Naive thymus-derived CD4-positive, alpha-beta T cell (primary cell): ENCODE data around the gene RNF4. TPM values are rescaled to one million over a fixed set of nuclear protein-coding genes. Genes with fewer than 3 reads are reported as not detected.
A peak's percentile ranks its signal among the peaks of the same experiment; 100 is the strongest.

Experiments
- ATAC-seq: fragments of 150-1000 bp; cut with Tn5 transposase; 2 replicates; pipeline ENCODE4 v1.10.0; 2021; ENCODE audit warnings: mild to moderate bottlenecking, moderate library complexity
- CTCF ChIA-PET: fragments of 350-600 bp; sonication (Branson Sonifier 250); formaldehyde crosslinking; loops from one replicate; lab custom pipeline; 2021; ENCODE audit warnings: antibody characterized with exemption; lab: Charles Lee
- POLR2A ChIA-PET: fragments of 350-600 bp; sonication (Branson Sonifier 250); formaldehyde crosslinking; loops from one replicate; lab custom pipeline; 2021; ENCODE audit warnings: antibody characterized with exemption, inconsistent platforms; lab: Charles Lee
- DNase-seq, 9 donors: peaks; one replicate each; pipeline versions ENCODE4 v3.0.0 to v3.0.0-alpha.2; 2020 to 2022; ENCODE audit warnings: mixed read lengths in 1 of 9
- H3K27ac ChIP-seq: one replicate; pipeline ENCODE4 v1.7.0; 2013; ENCODE audit warnings: mild to moderate bottlenecking, low read depth, low read length, moderate library complexity
- H3K27me3 ChIP-seq, 2 donors: one replicate each; pipeline ENCODE4 v1.7.0; 2013; ENCODE audit warnings: low read length in 2 of 2, mild to moderate bottlenecking in 2 of 2, moderate library complexity in 2 of 2; ENCODE audit not compliant: control insufficient read depth in 2 of 2, insufficient read depth in 2 of 2
- H3K36me3 ChIP-seq, 3 experiments: 1 replicate in 2 of 3; 2 replicates in 1 of 3; pipeline ENCODE4 v1.7.0; 2013; ENCODE audit warnings: low read length in 3 of 3, mild to moderate bottlenecking in 3 of 3, moderate library complexity in 1 of 3; ENCODE audit not compliant: insufficient read depth in 3 of 3, control insufficient read depth in 2 of 3
- H3K4me1 ChIP-seq, 2 donors: one replicate each; pipeline ENCODE4 v1.7.0; 2013; ENCODE audit warnings: low read length in 2 of 2, mild to moderate bottlenecking in 2 of 2, moderate library complexity in 1 of 2; ENCODE audit not compliant: control insufficient read depth in 2 of 2, insufficient read depth in 2 of 2
- H3K4me3 ChIP-seq: 2 replicates; pipeline ENCODE4 v1.7.0; 2013; ENCODE audit warnings: mild to moderate bottlenecking, low read length
- H3K9me3 ChIP-seq, 3 experiments: 1 replicate in 2 of 3; 2 replicates in 1 of 3; pipeline ENCODE4 v1.7.0; 2013; ENCODE audit warnings: low read length in 3 of 3; ENCODE audit not compliant: control insufficient read depth in 2 of 3
- H3K27ac Mint-ChIP-seq, 9 donors: one replicate each; pipeline ENCODE4 v1.8.0; 2020 to 2022; ENCODE audit warnings: mixed read lengths in 9 of 9, mild to moderate bottlenecking in 8 of 9, moderate library complexity in 5 of 9, inconsistent platforms in 2 of 9
- H3K27me3 Mint-ChIP-seq, 5 donors: one replicate each; pipeline ENCODE4 v1.8.0; 2021 to 2022; ENCODE audit warnings: mixed read lengths in 5 of 5, mild to moderate bottlenecking in 1 of 5
- H3K36me3 Mint-ChIP-seq, 5 donors: one replicate each; pipeline ENCODE4 v1.8.0; 2020 to 2022; ENCODE audit warnings: mixed read lengths in 5 of 5, mild to moderate bottlenecking in 3 of 5, inconsistent platforms in 1 of 5
- H3K4me1 Mint-ChIP-seq, 7 donors: one replicate each; pipeline ENCODE4 v1.8.0; 2020 to 2022; ENCODE audit warnings: mixed read lengths in 7 of 7, mild to moderate bottlenecking in 3 of 7, inconsistent platforms in 1 of 7
- H3K4me3 Mint-ChIP-seq, 10 donors: one replicate each; pipeline ENCODE4 v1.8.0; 2020 to 2022; ENCODE audit warnings: mild to moderate bottlenecking in 10 of 10, mixed read lengths in 10 of 10, moderate library complexity in 6 of 10, inconsistent platforms in 2 of 10
- H3K9me3 Mint-ChIP-seq, 11 donors: one replicate each; pipeline ENCODE4 v1.8.0; 2020 to 2022; ENCODE audit warnings: mixed read lengths in 11 of 11, mild to moderate bottlenecking in 4 of 11, inconsistent platforms in 1 of 11, moderate library complexity in 1 of 11
- intact Hi-C, 2 donors: fragments of 100-400 bp; cut with micrococcal nuclease; formaldehyde crosslinking; loops; one replicate each; pipeline ENCODE4 v1.15.1; 2023
- polyA plus RNA-seq, 2 donors: library from polyadenylated mRNA; unstranded; fragments of 300-500 nt; fragmentation: Illumina TruSeq; gene quantifications; one replicate each; pipeline ENCODE4 v1.2.3, GENCODE V29; 2021
- total RNA-seq, 6 experiments: library from RNA in 5 of 6; stranded (reverse) in 5 of 6; gene quantifications; 1 replicate in 5 of 6; 2 replicates in 1 of 6; pipeline ENCODE4 v1.2.3 and lab custom pipeline; 2021 to 2026

Gene RNF4
- total and polyA plus RNA-seq, 7 experiments from 2014 or later, result 69.4 to 101 (median 91.8) TPM

DNA sequence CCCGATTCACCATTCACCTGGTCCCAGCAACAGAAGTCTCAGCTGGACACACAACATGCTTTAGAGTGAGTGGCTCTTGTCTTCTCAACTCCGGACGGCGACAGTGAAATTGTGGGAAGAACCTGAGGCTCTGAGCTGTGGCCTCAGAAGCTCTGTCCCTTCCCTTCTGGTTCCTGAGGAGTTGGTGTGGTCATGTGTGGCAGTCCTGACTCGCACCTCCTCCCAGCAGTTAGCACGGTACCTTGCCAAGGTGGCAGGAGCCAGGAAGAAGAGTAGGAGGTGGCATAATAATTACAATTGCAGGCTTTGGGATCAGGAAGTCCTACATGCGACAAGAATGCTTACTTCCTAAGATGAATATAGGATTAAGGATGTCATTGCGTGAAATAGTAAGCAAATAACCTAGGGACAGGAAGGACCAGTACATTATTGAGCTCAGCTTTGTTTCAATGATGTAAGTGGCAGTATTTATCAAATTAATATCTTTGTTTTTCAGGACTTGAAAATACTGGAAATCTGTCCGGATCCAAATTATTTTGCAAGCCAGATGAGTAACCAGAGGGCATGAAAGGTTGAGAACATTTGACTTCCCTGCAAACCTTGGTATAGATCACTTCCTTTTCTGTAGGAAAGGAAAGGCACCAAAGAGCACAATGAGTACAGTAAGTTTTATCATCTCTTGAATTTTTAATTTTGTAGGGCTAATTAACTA lies 21.1 kb downstream of the RNF4 start:
- peaks cover 40 to 56% (median 51%) of the 10 kb centered on the region in 7 donors for H3K4me1 Mint-ChIP-seq
- Histone ChIP-seq H3K27me3 (no peaks in the 10 kb centered on the region), H3K27ac (no peak overlapping the region), H3K36me3 (peaks cover 15 to 58% (median 25%) of the 10 kb centered on the region in 3 experiments), H3K4me1 (peaks cover 21 to 35% of the 10 kb centered on the region in 2 donors), H3K9me3 (no peaks in the 10 kb centered on the region), H3K4me3 (no peak overlapping the region)
- ATAC-seq (no peak), DNase-seq (no peak)
- CTCF ChIA-PET, result interaction anchor here (0.7 kb wide), 1 partner anchor 282 kb away, joined by 3 read pairs; no protein-coding TSS in a partner anchor
- H3K4me3 Mint-ChIP-seq, result no peak overlapping the region
- POLR2A ChIA-PET, result interaction anchor here (1.3 kb wide), 1 partner anchor 21 kb away, joined by 4 read pairs; the partner anchor contains the start of gene RNF4
- no peaks in the 10 kb centered on the region for H3K9me3 Mint-ChIP-seq
- peaks cover 5 to 25% (median 23%) of the 10 kb centered on the region in 5 donors for H3K36me3 Mint-ChIP-seq
- no peaks in the 10 kb centered on the region for H3K27me3 Mint-ChIP-seq
- H3K27ac Mint-ChIP-seq, result peak overlapping the region in 2 of 9 donors; percentile 56 to 69
- intact Hi-C loops, result loop anchor here in 1 of 2 donors (5.0 kb wide), 1 partner anchor 47 kb away; the partner anchor contains the start of gene FAM193A

DNA sequence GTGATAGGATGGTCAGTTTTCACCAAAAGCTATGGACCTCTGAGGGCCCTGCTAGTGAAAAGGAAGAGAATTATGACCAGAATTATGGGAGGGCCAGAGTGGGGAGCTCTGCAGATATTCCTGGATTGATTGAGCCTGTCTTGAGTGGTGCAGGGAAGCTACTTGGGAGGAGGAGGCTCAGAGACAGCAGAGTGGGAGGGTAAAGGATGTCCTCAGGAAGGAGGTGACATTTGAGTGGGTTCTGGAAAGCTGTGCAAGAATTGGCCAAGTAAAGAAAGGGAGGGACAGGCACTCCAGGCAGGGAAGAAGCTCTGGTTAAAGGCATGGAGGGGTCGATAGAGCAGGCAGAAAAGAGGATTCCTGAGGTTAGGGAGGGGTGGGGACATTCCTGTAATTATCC lies 24.1 kb downstream of the RNF4 start:
- peaks cover 21 to 33% (median 27%) of the 10 kb centered on the region in 7 donors for H3K4me1 Mint-ChIP-seq
- no peak overlapping the region for H3K4me3 Mint-ChIP-seq
- H3K4me1 ChIP-seq, result peaks cover 0 to 7% of the 10 kb centered on the region in 2 donors
- peaks cover 26 to 86% (median 35%) of the 10 kb centered on the region in 3 experiments for H3K36me3 ChIP-seq
- ChIA-PET POLR2A (no interaction called here), CTCF (interaction anchor here (0.7 kb wide), 1 partner anchor 419 kb away, joined by 3 read pairs; no protein-coding TSS in a partner anchor)
- H3K27me3 Mint-ChIP-seq, result no peaks in the 10 kb centered on the region
- intact Hi-C loops, result no loop called here
- peak overlapping the region in 6 of 9 donors; percentile 4 to 63 (median 28) for H3K27ac Mint-ChIP-seq
- no peaks in the 10 kb centered on the region for H3K27me3 ChIP-seq
- ATAC-seq (no peak), DNase-seq (no peak)
- peaks cover 5 to 38% (median 30%) of the 10 kb centered on the region in 5 donors for H3K36me3 Mint-ChIP-seq
- no peaks in the 10 kb centered on the region for H3K9me3 ChIP-seq
- H3K9me3 Mint-ChIP-seq, result no peaks in the 10 kb centered on the region
- no peak overlapping the region for H3K4me3 ChIP-seq
- no peak overlapping the region for H3K27ac ChIP-seq

DNA sequence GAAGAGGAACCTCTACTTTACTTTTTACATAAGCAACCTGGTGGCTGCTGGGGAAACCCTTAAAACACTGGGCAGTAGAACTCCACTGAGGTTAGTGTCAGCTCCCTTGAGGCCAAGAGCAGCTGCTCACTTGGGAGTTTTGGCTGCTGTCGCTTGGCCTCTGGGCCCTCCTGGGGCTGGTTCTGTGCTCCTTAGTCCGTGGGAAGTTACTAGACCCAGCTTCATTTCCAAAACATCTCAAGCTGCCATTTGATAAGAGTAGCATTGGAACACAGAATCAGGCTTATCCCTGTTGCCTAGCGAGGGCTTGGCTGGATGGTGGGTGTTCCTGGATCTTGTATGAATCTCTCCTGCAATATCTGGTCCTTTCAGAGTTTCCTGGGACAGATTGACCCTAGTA lies 26.1 kb downstream of the RNF4 start:
- DNase-seq (no peak), ATAC-seq (no peak)
- Mint-ChIP-seq H3K4me3 (no peak overlapping the region), H3K9me3 (no peaks in the 10 kb centered on the region), H3K27me3 (no peaks in the 10 kb centered on the region), H3K36me3 (peaks cover 5 to 36% (median 26%) of the 10 kb centered on the region in 5 donors), H3K4me1 (peaks cover 11 to 22% (median 17%) of the 10 kb centered on the region in 7 donors), H3K27ac (peak overlapping the region in 2 of 9 donors; percentile 36 to 43)
- H3K9me3 ChIP-seq, result no peaks in the 10 kb centered on the region
- POLR2A ChIA-PET, result interaction anchor here (0.6 kb wide), 1 partner anchor 11 kb away, joined by 3 read pairs; no protein-coding TSS in a partner anchor
- peaks cover 29 to 94% (median 37%) of the 10 kb centered on the region in 3 experiments for H3K36me3 ChIP-seq
- H3K4me3 ChIP-seq, result no peak overlapping the region
- H3K27me3 ChIP-seq, result no peaks in the 10 kb centered on the region
- CTCF ChIA-PET, result no interaction called here
- peaks cover 0 to 6% of the 10 kb centered on the region in 2 donors for H3K4me1 ChIP-seq
- H3K27ac ChIP-seq, result no peak overlapping the region
- intact Hi-C loops, result no loop called here

DNA sequence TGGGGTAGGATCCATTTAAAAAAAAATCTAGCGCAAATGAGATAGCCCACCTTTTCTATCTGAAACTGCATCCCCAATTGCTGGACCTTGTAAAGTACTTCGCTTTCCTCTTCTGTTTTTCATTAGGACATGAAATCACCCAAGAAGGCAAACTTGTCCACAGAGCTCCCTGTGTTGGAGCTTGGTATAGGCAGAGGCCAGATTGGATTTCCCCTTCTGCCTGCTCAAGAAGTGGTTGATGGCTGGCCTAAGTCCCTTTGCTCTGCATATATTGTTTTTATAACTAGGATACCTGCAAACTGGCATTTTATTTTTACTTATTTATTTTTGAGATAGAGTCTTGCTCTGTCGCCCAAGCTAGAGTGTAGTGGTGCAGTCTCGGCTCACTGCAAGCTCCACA lies 28.4 kb downstream of the RNF4 start:
- intact Hi-C loops, result no loop called here
- no peak for ATAC-seq
- H3K36me3 Mint-ChIP-seq, result peaks cover 9 to 44% (median 27%) of the 10 kb centered on the region in 5 donors

DNA sequence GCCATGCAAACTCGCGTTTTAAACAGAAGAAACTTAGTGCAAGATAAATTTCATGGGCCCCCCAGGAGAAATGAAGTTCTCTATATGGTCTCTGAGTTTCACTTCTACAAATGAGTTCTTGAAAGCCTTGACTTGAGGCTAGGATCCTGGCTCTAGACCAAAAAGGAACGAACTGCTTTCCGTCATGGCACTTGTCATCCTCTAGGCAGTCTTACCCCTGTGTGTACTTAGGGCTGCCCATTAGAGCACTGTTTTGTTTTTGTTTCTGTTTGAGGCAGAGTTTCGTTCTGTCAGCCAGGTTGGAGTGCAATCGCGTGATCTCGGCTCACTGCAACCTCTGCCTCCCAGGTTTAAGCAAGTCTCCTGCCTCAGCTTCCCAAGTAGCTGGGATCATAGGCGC lies 29.0 kb downstream of the RNF4 start:
- H3K4me3 Mint-ChIP-seq, result no peak overlapping the region
- peak; percentile 84 for ATAC-seq
- Histone ChIP-seq H3K36me3 (peaks cover 23 to 91% (median 25%) of the 10 kb centered on the region in 3 experiments), H3K27ac (no peak overlapping the region), H3K4me1 (no peaks in the 10 kb centered on the region), H3K9me3 (no peaks in the 10 kb centered on the region), H3K27me3 (no peaks in the 10 kb centered on the region), H3K4me3 (no peak overlapping the region)
- DNase-seq, result no peak
- H3K27me3 Mint-ChIP-seq, result no peaks in the 10 kb centered on the region
- H3K9me3 Mint-ChIP-seq, result peaks cover 0 to 1% (median 0%) of the 10 kb centered on the region in 11 donors
- peaks cover 5 to 38% (median 21%) of the 10 kb centered on the region in 5 donors for H3K36me3 Mint-ChIP-seq
- H3K4me1 Mint-ChIP-seq, result peaks cover 2 to 17% (median 8%) of the 10 kb centered on the region in 7 donors
- peak overlapping the region in 1 of 9 donors; percentile 49 for H3K27ac Mint-ChIP-seq
- intact Hi-C loops, result no loop called here
- CTCF ChIA-PET, result no interaction called here
- POLR2A ChIA-PET, result no interaction called here

More for the DNA sequence above, 28.4 kb downstream of the RNF4 start:
- no peaks in the 10 kb centered on the region for H3K9me3 ChIP-seq
- H3K27me3 Mint-ChIP-seq, result no peaks in the 10 kb centered on the region
- peak overlapping the region in 1 of 9 donors; percentile 70 for H3K27ac Mint-ChIP-seq
- peaks cover 29 to 94% (median 31%) of the 10 kb centered on the region in 3 experiments for H3K36me3 ChIP-seq
- no peak overlapping the region for H3K4me3 ChIP-seq
- no peak overlapping the region for H3K4me3 Mint-ChIP-seq
- ChIA-PET CTCF (interaction anchor here (0.6 kb wide), 1 partner anchor 9 kb away, joined by 3 read pairs; no protein-coding TSS in a partner anchor), POLR2A (no interaction called here)
- no peak overlapping the region for H3K27ac ChIP-seq
- H3K4me1 ChIP-seq, result no peaks in the 10 kb centered on the region
- no peaks in the 10 kb centered on the region for H3K27me3 ChIP-seq
- peaks cover 5 to 21% (median 12%) of the 10 kb centered on the region in 7 donors for H3K4me1 Mint-ChIP-seq
- peaks cover 0 to 1% (median 0%) of the 10 kb centered on the region in 11 donors for H3K9me3 Mint-ChIP-seq
- DNase-seq, result no peak

DNA sequence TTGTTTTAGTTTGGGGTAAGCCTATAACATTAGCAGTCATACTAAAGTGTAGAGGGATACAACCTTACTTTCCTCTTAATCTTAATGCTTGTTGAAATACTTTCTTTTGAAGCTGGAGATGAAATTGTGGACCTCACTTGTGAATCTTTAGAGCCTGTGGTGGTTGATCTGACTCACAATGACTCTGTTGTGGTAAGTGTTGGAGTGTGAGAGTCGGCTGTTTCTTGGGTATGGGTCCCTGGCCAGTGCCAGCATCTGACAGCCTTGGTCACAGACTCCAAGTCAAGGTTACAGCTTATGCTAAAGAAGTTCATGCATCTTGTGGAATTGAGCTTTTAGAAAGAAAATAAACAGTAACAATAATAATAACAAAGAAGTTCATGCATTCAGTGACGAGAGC lies 31.6 kb downstream of the RNF4 start:
- no peak overlapping the region for H3K27ac ChIP-seq
- no peaks in the 10 kb centered on the region for H3K4me1 ChIP-seq
- Mint-ChIP-seq H3K27me3 (no peaks in the 10 kb centered on the region), H3K4me3 (no peak overlapping the region), H3K36me3 (peaks cover 3 to 40% (median 18%) of the 10 kb centered on the region in 5 donors), H3K27ac (no peak overlapping the region), H3K4me1 (peaks cover 4 to 13% (median 5%) of the 10 kb centered on the region in 7 donors), H3K9me3 (peaks cover 0 to 1% (median 0%) of the 10 kb centered on the region in 11 donors)
- no peak for DNase-seq
- no peak overlapping the region for H3K4me3 ChIP-seq
- H3K36me3 ChIP-seq, result peaks cover 20 to 82% (median 22%) of the 10 kb centered on the region in 3 experiments
- POLR2A ChIA-PET, result no interaction called here
- CTCF ChIA-PET, result no interaction called here
- intact Hi-C loops, result loop anchor here in 1 of 2 donors (5.0 kb wide), 1 partner anchor 33 kb away; the partner anchor contains the start of gene RNF4
- no peaks in the 10 kb centered on the region for H3K27me3 ChIP-seq
- ATAC-seq, result no peak
- H3K9me3 ChIP-seq, result no peaks in the 10 kb centered on the region
